Pulmonary artery endothelial cell (primary cell): ENCODE data around the gene PNRC1. TPM values are rescaled to one million over a fixed set of nuclear protein-coding genes. Genes with fewer than 3 reads are reported as not detected.
"Not testable (repeated sequence)": the region's sequence is repeated elsewhere in the genome, so short reads cannot be mapped to it uniquely, and the experiment has no call there.

Experiments
- DNase-seq: peaks from one replicate; pipeline ENCODE4 v3.0.0-alpha.2; 2011; ENCODE audit warnings: low read depth, low spot score
- total RNA-seq: library from RNA; depleted of rRNA; stranded (reverse); fragments of >200 nt; gene quantifications from 2 replicates; pipeline ENCODE4 v1.2.3, GENCODE V29; 2014

Gene PNRC1
- total RNA-seq, 1 donor from 2014 or later: 49.1 TPM

DNA sequence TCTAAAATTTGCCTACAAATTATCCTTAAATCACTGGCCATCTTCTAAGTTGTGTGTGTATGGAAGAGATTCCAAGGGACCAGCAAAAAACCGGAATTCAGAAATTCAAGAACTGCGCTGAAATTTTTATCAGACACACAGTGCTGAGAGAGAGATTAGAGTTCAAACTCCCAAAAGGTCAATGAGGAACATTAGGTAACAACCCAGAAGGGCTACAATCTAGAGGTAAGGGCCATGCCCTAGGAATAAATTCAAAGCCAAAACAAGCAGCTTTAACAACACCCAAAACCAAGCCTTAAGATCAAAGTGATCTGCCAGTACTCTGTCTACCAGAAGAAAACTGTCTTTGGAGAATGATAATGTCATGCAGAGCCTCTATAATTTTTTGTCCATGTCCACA lies 19.6 kb downstream of the PNRC1 start:
- no peak for DNase-seq

GRCh38 chr6:89110284-89110683 lies 29.7 kb downstream of the PNRC1 start:
- DNase-seq: no peak

GRCh38 chr6:89111933-89112332 lies 31.4 kb downstream of the PNRC1 start:
- DNase-seq: no peak

GRCh38 chr6:89116702-89117101 lies 36.2 kb downstream of the PNRC1 start:
- DNase-seq: no peak

DNA sequence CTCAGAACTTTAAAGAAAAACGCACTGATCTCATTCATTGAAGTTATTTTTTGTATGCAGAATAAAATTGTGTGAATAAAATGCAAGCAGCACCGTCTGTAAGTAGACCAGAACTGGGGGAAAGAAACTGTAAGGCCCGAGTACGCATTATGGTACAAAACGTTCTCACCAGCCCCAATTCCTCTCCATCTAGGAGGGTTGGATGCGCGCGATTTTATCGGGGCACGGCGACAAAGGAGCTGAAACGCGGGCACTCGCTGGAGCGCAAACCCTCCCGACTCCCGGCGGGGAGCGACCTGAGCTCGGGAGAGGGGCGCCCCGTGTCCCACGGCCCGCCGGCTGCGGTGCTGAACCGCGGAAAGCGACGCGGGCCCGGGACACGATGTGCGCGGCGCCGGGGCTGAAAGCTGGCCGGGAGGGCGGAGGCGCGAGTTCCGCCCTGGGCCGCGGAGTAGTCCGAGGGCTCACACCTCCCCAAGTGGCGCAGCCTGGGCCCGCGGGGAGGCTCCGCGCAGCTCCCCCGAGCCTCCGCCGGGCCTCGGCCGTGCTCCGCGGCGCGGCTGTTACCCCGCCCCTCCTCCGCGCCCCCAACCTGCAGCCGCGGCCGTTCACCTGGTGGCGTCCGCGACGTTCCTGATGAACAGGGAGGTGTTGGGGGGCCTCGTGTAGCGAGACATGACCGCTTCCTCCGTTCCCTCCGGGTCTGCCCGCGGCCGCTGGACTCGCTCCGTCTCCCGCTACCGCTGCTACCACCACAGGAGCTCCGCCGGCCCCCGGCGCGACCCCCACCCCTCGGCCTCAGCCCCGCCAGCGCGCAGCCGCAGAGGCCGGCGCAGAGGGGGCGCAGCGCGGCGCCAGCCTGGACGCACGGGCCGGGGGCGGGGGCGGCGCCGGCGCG lies 36.9 kb downstream of the PNRC1 start, which contains the start of gene SRSF12:
TSS of gene SRSF12 (minus strand) at position 861 of the 898 bp plus-strand sequence. CDS start at position 677, 184 bp downstream.
- DNase-seq: no peak

- DNase-seq: no peak
These were observed 38.4 kb downstream of the PNRC1 start for GRCh38 chr6:89118931-89119330.

GRCh38 chr6:89120371-89120770 lies 39.8 kb downstream of the PNRC1 start:
- no peak for DNase-seq

DNA sequence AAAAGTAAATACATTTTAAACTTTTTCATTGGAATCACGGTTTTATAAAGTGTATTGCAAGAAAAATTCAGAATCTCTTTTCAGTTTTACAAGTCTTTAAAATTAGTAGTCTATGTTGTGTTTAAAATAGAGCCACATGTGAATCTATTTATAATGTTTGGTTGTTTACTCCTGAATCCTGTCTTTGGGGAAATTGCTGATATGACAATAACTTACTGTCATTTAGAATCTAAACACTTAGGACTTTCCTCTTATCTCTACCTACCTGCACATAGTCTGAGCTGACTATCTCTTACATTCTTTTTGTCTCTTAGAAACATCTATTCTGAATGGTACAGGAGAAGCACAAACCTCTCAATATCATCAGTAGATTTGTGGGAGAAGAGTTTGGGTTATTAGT lies 41.4 kb downstream of the PNRC1 start:
- DNase-seq: no peak

GRCh38 chr6:89122625-89123024 lies 42.1 kb downstream of the PNRC1 start:
- no peak for DNase-seq

- DNase-seq: not testable (repeated sequence)
These were observed 47.7 kb downstream of the PNRC1 start for GRCh38 chr6:89128256-89128671.

DNA sequence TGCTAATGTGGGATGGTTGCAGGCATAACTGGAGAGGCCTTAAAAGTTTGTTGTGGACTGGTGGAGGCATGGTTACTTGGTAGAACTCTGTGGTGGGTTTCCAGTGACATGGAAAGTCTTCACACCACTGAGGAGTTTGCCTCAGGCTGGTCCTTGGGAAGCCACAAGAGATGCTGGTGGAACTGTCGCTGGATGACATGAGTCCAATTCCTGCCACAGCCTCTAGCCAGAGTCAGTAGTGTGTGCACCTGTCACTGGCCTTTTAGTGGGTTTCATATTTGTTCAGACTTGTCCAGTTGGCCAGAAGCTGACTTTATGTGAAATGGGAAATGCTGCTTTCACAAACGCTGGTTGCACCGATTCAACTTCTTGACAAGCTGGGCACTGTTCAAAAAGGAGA lies 51.0 kb downstream of the PNRC1 start:
- DNase-seq: no peak

DNA sequence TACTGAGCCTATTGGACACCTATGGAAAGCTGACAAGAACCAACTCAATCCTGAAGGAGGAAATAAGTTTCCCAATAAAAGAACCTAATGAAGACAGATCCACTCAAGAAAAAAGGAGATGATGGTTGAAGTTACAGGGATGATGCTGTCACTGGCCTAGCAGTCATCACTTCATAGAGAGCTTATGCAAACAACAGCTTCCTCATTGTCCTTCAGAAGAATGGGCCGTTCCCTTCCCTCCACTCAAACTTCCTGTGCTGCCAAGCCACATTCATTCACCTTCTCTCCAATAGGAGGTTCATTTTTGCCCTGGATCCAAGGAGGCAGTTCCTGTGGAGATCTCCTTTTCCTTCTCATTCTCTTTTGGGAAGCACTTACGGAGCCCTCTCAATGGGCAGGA lies 51.5 kb downstream of the PNRC1 start:
- DNase-seq: no peak

DNA sequence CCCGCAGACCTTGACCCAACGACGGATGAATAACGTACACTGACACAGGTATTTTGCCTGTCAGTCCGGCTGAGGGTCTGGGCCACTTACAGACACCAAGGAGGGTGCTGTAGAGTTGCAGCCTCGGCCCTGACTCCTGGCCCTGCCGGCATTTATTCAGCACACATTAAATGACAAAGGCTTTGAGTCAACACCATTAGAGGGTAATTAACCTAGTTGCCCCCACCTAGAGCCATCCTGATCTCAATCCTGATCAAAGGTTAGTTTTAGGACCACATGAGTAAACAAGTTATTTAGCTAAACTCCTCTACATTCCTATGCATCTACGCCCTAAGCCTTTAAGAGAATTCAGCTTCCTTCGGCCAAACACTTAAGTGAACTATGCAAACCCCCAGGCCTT lies 53.4 kb downstream of the PNRC1 start:
- no peak for DNase-seq

- DNase-seq: no peak
These were observed 54.2 kb downstream of the PNRC1 start for GRCh38 chr6:89134723-89135122.

Other genes starting within 250 kb of the PNRC1 start
- gene RNGTT, start 117.1 kb upstream of the PNRC1 start, total RNA-seq: 14.8 and 23.3 TPM in 2 replicates
- gene SRSF12, start 37.3 kb downstream of the PNRC1 start, total RNA-seq: 0.25 and 0.46 TPM in 2 replicates
- gene PM20D2, start 65.3 kb downstream of the PNRC1 start, total RNA-seq: 14.3 and 23.2 TPM in 2 replicates
- not detected in 2 replicates for gene GABRR1, start 136.6 kb downstream of the PNRC1 start, total RNA-seq
- 0.40 and 0.46 TPM in 2 replicates for gene GABRR2, start 234.5 kb downstream of the PNRC1 start, total RNA-seq